ENCODE measurements around the gene PTPRU.

- no peak for TF ChIP-seq REST (IDR thresholded peaks at IDR 0.05)
- no peak for TF ChIP-seq KDM1A (IDR thresholded peaks at IDR 0.05; ENCODE audit: low read depth)
- no peak for TF ChIP-seq RCOR1 (IDR thresholded peaks at IDR 0.05; ENCODE audit: low read depth, low read length)
- TF ChIP-seq POLR2A (IDR thresholded peaks at IDR 0.05; ENCODE audit: low read length): no peak
Observed at GRCh38 chr1:29362116-29362515, 125.8 kb downstream of the PTPRU start.
